ENCODE data around the gene C6orf15.

DNA sequence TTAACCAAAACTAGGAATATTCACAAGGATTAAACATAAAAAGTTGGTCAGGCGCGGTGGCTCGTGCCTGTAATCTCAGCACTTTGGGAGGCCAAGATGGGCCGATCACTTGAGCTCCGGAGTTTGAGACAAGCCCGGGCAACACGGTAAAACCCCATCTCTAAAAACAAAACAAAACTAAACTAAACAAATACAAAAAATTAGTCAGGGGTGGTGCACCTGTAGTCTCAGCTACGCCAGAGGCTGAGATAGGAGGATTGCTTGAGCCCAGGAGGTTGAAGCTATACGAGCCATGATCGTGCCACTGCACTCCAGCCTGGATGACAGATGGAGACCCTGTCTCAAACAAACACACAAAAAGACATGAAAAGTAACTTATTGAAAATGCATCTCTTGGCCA, 23.3 kb upstream of the C6orf15 start:
- TF ChIP-seq EZH2phosphoT487 (IDR thresholded peaks at IDR 0.05; ENCODE audit: borderline replicate concordance), result no peak
- TF ChIP-seq, protein P1, sequence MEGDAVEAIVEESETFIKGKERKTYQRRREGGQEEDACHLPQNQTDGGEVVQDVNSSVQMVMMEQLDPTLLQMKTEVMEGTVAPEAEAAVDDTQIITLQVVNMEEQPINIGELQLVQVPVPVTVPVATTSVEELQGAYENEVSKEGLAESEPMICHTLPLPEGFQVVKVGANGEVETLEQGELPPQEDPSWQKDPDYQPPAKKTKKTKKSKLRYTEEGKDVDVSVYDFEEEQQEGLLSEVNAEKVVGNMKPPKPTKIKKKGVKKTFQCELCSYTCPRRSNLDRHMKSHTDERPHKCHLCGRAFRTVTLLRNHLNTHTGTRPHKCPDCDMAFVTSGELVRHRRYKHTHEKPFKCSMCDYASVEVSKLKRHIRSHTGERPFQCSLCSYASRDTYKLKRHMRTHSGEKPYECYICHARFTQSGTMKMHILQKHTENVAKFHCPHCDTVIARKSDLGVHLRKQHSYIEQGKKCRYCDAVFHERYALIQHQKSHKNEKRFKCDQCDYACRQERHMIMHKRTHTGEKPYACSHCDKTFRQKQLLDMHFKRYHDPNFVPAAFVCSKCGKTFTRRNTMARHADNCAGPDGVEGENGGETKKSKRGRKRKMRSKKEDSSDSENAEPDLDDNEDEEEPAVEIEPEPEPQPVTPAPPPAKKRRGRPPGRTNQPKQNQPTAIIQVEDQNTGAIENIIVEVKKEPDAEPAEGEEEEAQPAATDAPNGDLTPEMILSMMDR (conservative IDR thresholded peaks at IDR 0.05; ENCODE audit: low read length), result no peak
